Ovary (tissue), 9 donors: ENCODE results near the gene CKLF. TPM values are rescaled to one million over a fixed set of nuclear protein-coding genes. Genes with fewer than 3 reads are reported as not detected.

Source experiments
- DNase-seq, 5 donors: peaks; one replicate each; pipeline ENCODE4 v3.0.0-alpha.2; 2019 to 2020
- H3K27ac ChIP-seq, 2 donors: fragments of 200-600 bp; one replicate each; pipeline versions ENCODE4 v1.5.1 to v1.8.0; 2019 to 2022
- H3K27me3 ChIP-seq: fragments of 200-600 bp; one replicate; pipeline ENCODE4 v1.8.0; 2022
- H3K36me3 ChIP-seq: fragments of 200-600 bp; sonication (generic); one replicate; pipeline ENCODE4 v1.5.1; 2019
- H3K4me1 ChIP-seq: one replicate; pipeline ENCODE4 v1.8.1; 2013; ENCODE audit warnings: mild to moderate bottlenecking, moderate library complexity; ENCODE audit not compliant: insufficient read depth
- H3K4me3 ChIP-seq: fragments of 200-600 bp; sonication (generic); one replicate; pipeline ENCODE4 v1.5.1; 2017
- H3K9me3 ChIP-seq, 2 donors: fragments of 200-600 bp in 1 of 2; sonication (generic) in 1 of 2; one replicate each; pipeline versions ENCODE4 v1.5.1 to v1.8.1; 2013 to 2019; ENCODE audit warnings: mild to moderate bottlenecking in 1 of 2, moderate library complexity in 1 of 2
- EP300 ChIP-seq: sonication (generic); formaldehyde crosslinking; IDR thresholded peaks from one replicate; pipeline ENCODE4 v1.6.1; 2017; ENCODE audit warnings: antibody characterized with exemption
- POLR2A ChIP-seq: fragments of 450-650 bp; IDR thresholded peaks from one replicate; pipeline ENCODE4 v1.6.1; 2017; ENCODE audit warnings: antibody characterized with exemption, mild to moderate bottlenecking, moderate library complexity
- WGBS, 3 donors: extraction: QIAGEN DNeasy Blood & Tissue Kit in 1 of 3; methylation state at CpG; one replicate each; pipeline versions ENCODE4 v1.1.5 to v1.1.7; 2013 to 2017; 5-methylcytosine and 5-hydroxymethylcytosine counted together
- intact Hi-C, 4 donors: fragments of 100-400 bp; cut with DNase I; formaldehyde crosslinking; loops; one replicate each; pipeline versions ENCODE4 v1.11.0 to v1.15.1; 2022 to 2023
- polyA plus RNA-seq, 2 donors: library from polyadenylated mRNA; stranded (reverse); fragments of 200-250 nt in 1 of 2; fragments of 350-450 nt in 1 of 2; fragmentation: Illumina TruSeq in 1 of 2; extraction: RNeasy Lipid Tissue Mini Kit (QIAGEN cat#74804) in 1 of 2; gene quantifications; one replicate each; pipeline ENCODE4 v1.2.3, GENCODE V29; 2013 to 2014
- small RNA-seq: library from RNA; depleted of rRNA; stranded (forward); fragments of <200 nt; gene quantifications from one replicate; pipeline ENCODE3, GENCODE V24; 2016
- total RNA-seq, 7 donors: library from RNA; depleted of rRNA in 2 of 7; stranded (reverse); fragments of >200 nt in 2 of 7; fragmentation: NEBNext Ultra II Directional in 3 of 7; extraction: Animal tissue kit (Norgen Biotek cat#: 25700) in 3 of 7; gene quantifications; one replicate each; pipeline versions ENCODE4 v1.1.0 to v1.2.4, GENCODE V29; 2016 to 2023
- TF ChIP-seq, protein P1 (sequence below), 3 donors: fragments of 450-650 bp in 2 of 3; fragments of 200-600 bp in 1 of 3; IDR thresholded peaks; one replicate each; pipeline versions ENCODE4 v1.5.1 to v1.8.0; 2016 to 2022; ENCODE audit warnings: antibody characterized with exemption in 3 of 3, mild to moderate bottlenecking in 1 of 3
- donor health status: DM: no; HTN: no; CAD: no; lungs with moderate emphysema.
- donor health status: DM: no; HTN: no; CAD: no.
- donor health status: Bipolar disorder and iron deficiency.
- donor health status: DM: yes; HTN: yes; CAD: no.
- donor health status: DM: no; HTN: no; CAD: no.
- donor health status: DM: yes; HTN: yes; CAD: no.

The CKLF gene
- total and polyA plus RNA-seq, 9 donors: 22.3 to 46.8 (median 32.6) TPM

GRCh38 chr16:66612422-66612821 is 60.0 kb downstream of the CKLF start:
- intact Hi-C loops: loop anchor here in 1 of 4 donors (5.0 kb wide), 1 partner anchor 255 kb away; no protein-coding TSS in a partner anchor
- H3K36me3 ChIP-seq: no peaks in the 10 kb centered on the region
- H3K9me3 ChIP-seq: no peaks in the 10 kb centered on the region
- no peak overlapping the region for H3K4me3 ChIP-seq
- DNase-seq: no peak
- no peak overlapping the region for H3K27ac ChIP-seq
- peaks cover 3% of the 10 kb centered on the region for H3K4me1 ChIP-seq
- TF ChIP-seq EP300 (no peak), POLR2A (no peak)
- TF ChIP-seq, protein P1, sequence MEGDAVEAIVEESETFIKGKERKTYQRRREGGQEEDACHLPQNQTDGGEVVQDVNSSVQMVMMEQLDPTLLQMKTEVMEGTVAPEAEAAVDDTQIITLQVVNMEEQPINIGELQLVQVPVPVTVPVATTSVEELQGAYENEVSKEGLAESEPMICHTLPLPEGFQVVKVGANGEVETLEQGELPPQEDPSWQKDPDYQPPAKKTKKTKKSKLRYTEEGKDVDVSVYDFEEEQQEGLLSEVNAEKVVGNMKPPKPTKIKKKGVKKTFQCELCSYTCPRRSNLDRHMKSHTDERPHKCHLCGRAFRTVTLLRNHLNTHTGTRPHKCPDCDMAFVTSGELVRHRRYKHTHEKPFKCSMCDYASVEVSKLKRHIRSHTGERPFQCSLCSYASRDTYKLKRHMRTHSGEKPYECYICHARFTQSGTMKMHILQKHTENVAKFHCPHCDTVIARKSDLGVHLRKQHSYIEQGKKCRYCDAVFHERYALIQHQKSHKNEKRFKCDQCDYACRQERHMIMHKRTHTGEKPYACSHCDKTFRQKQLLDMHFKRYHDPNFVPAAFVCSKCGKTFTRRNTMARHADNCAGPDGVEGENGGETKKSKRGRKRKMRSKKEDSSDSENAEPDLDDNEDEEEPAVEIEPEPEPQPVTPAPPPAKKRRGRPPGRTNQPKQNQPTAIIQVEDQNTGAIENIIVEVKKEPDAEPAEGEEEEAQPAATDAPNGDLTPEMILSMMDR (IDR thresholded peaks at IDR 0.05): no peak
- WGBS, 3 donors: 79 to 85% (median 80%) methylated on average over 14 of the region's 14 CpGs
- no peaks in the 10 kb centered on the region for H3K27me3 ChIP-seq

- intact Hi-C loops: loop anchor here in 1 of 4 donors (5.0 kb wide), 1 partner anchor 253 kb away; no protein-coding TSS in a partner anchor
- Histone ChIP-seq H3K27ac (no peak overlapping the region), H3K4me3 (no peak overlapping the region), H3K36me3 (no peaks in the 10 kb centered on the region), H3K27me3 (no peaks in the 10 kb centered on the region), H3K4me1 (peaks cover 3% of the 10 kb centered on the region), H3K9me3 (no peaks in the 10 kb centered on the region)
- 78 to 85% (median 78%) methylated on average over 12 of the region's 12 CpGs for whole genome bisulfite sequencing, 3 donors
- TF ChIP-seq EP300: no peak
- no peak for TF ChIP-seq POLR2A
- TF ChIP-seq, protein P1 (IDR thresholded peaks at IDR 0.05): no peak
- DNase-seq: no peak
These were observed 61.9 kb downstream of the CKLF start for GRCh38 chr16:66614161-66614802.

Small RNA genes within 50 kb of the gene (small RNA-seq; reads per million reads assigned to genes)
- gene CKLF-CMTM1: not detected

Other genes with a start within 250 kb of the CKLF start
- 10 to 100 TPM in 4 of 7 donors, 1 to 10 TPM in 3; 6.0 to 24.7 (median 10.8) TPM for gene CDH5, start 185.9 kb upstream of the CKLF start, total RNA-seq
- 10 to 100 TPM; 18.7 to 36.8 TPM for gene CDH5, start 185.9 kb upstream of the CKLF start, polyA plus RNA-seq
- gene BEAN1, start 125.3 kb upstream of the CKLF start, total RNA-seq: 1 to 10 TPM in 2 of 7 donors, under 1 TPM in 4, not detected in 1; 0.15 to 2.2 (median 0.54) TPM
- gene BEAN1, start 125.3 kb upstream of the CKLF start, polyA plus RNA-seq: under 1 TPM; 0.62 to 0.72 TPM
- gene TK2, start 2.5 kb upstream of the CKLF start, total RNA-seq: 10 to 100 TPM; 17.0 to 42.0 (median 34.0) TPM
- 10 to 100 TPM; 21.1 to 80.6 TPM for gene TK2, start 2.5 kb upstream of the CKLF start, polyA plus RNA-seq
- gene CMTM1, start 13.9 kb downstream of the CKLF start, total RNA-seq: 1 to 10 TPM; 1.0 to 7.1 (median 4.9) TPM
- under 1 TPM; 0.22 to 0.54 TPM for gene CMTM1, start 13.9 kb downstream of the CKLF start, polyA plus RNA-seq
- 1 to 10 TPM in 1 of 7 donors, under 1 TPM in 1, not detected in 5; 0.38 to 1.8 TPM for gene CMTM2, start 26.9 kb downstream of the CKLF start, total RNA-seq
- under 1 TPM in 1 of 2 donors, not detected in 1; 0.21 TPM for gene CMTM2, start 26.9 kb downstream of the CKLF start, polyA plus RNA-seq
- gene CMTM3, start 52.1 kb downstream of the CKLF start, total RNA-seq: 10 to 100 TPM; 22.9 to 60.5 (median 43.2) TPM
- 10 to 100 TPM; 36.7 to 43.5 TPM for gene CMTM3, start 52.1 kb downstream of the CKLF start, polyA plus RNA-seq
- 10 to 100 TPM; 12.2 to 47.1 (median 15.1) TPM for gene CMTM4, start 144.2 kb downstream of the CKLF start, total RNA-seq
- 1 to 10 TPM; 5.4 to 9.2 TPM for gene CMTM4, start 144.2 kb downstream of the CKLF start, polyA plus RNA-seq
- 100 to 1,000 TPM in 3 of 7 donors, 10 to 100 TPM in 4; 71.3 to 116 (median 94.8) TPM for gene DYNC1LI2, start 199.0 kb downstream of the CKLF start, total RNA-seq
- 10 to 100 TPM; 44.3 to 91.3 TPM for gene DYNC1LI2, start 199.0 kb downstream of the CKLF start, polyA plus RNA-seq
- under 1 TPM in 3 of 7 donors, not detected in 4; 0.27 to 0.50 (median 0.35) TPM for gene TERB1, start 249.0 kb downstream of the CKLF start, total RNA-seq
- gene TERB1, start 249.0 kb downstream of the CKLF start, polyA plus RNA-seq: under 1 TPM in 1 of 2 donors, not detected in 1; 0.04 TPM